HCT116 (cell line): ENCODE results near the gene DCLRE1B. TPM values are rescaled to one million over a fixed set of nuclear protein-coding genes. Genes with fewer than 3 reads are reported as not detected.

ENCODE experiments used
- ATAC-seq: fragments of 200-7000 bp; cut with Tn5 transposase; 2 replicates; pipeline ENCODE4 v1.9.1; 2020; ENCODE audit warnings: mild to moderate bottlenecking, moderate library complexity
- BruUV-seq: library from RNA; stranded (reverse); fragments of 400-500 nt; replicated peaks from 2 replicates; lab custom pipeline; 2021; lab: Mats Ljungman, UMichigan
- CTCF ChIA-PET: fragments of 300-600 bp; sonication (Branson Sonifier 250); formaldehyde crosslinking; loops from one replicate; lab custom pipeline; 2021; ENCODE audit warnings: antibody characterized with exemption; lab: Charles Lee
- POLR2A ChIA-PET: fragments of 300-600, 350-600 bp; sonication (Branson Sonifier 250); formaldehyde crosslinking; loops from one replicate; lab custom pipeline; 2021; ENCODE audit warnings: antibody characterized with exemption; lab: Charles Lee
- RAD21 ChIA-PET, 2 experiments: fragments of 300-600 bp; sonication (Branson Sonifier 250); formaldehyde crosslinking; loops; one replicate each; lab custom pipeline; 2023; ENCODE audit warnings: low total read pairs in 2 of 2; ENCODE audit not compliant: uncharacterized antibody in 2 of 2, unreplicated experiment in 2 of 2, low non-redundant PET in 1 of 2; lab: Charles Lee
- DNase-seq: peaks from one replicate; pipeline ENCODE4 v3.0.0-alpha.2; 2010; ENCODE audit warnings: low read depth, low spot score
- H2AFZ ChIP-seq: fragments of 200-600 bp; shearing (Covaris generic), sonication (generic); 2 replicates; pipeline ENCODE4 v1.6.1; 2017; ENCODE audit warnings: low read depth, mixed run types, mixed read lengths, antibody characterized with exemption, low read length; ENCODE audit not compliant: poor library complexity, severe bottlenecking
- H3K27ac ChIP-seq: 2 replicates; pipeline ENCODE4 v1.5.1; 2012; ENCODE audit warnings: low read depth, low read length
- H3K27me3 ChIP-seq: fragments of 200-600 bp; sonication (generic); 2 replicates; pipeline ENCODE4 v1.6.1; 2016; ENCODE audit warnings: mixed run types, low read length, mixed read lengths; ENCODE audit not compliant: insufficient read depth
- H3K36me3 ChIP-seq, 2 experiments: fragments of 200-500 bp in 1 of 2; fragments of 200-600 bp in 1 of 2; sonication (Bioruptor generic) in 1 of 2; sonication (generic) in 1 of 2; 2 replicates each; pipeline versions ENCODE4 v1.5.1 to v1.6.1; 2014 to 2016; ENCODE audit warnings: low read length in 2 of 2, inconsistent platforms in 1 of 2, mixed read lengths in 1 of 2, mixed run types in 1 of 2; ENCODE audit not compliant: insufficient read depth in 2 of 2, control insufficient read depth in 1 of 2
- H3K4me1 ChIP-seq, 2 experiments: fragments of 200-600 bp in 1 of 2; sonication (generic) in 1 of 2; 2 replicates each; pipeline versions ENCODE4 v1.5.1 to v1.6.1; 2012 to 2017; ENCODE audit warnings: low read length in 2 of 2, inconsistent platforms in 1 of 2, mild to moderate bottlenecking in 1 of 2, mixed read lengths in 1 of 2, mixed run types in 1 of 2, moderate library complexity in 1 of 2; ENCODE audit not compliant: insufficient read depth in 2 of 2, control insufficient read depth in 1 of 2
- H3K4me2 ChIP-seq: fragments of 200-600 bp; sonication (generic); 2 replicates; pipeline ENCODE4 v1.6.1; 2017; ENCODE audit warnings: mixed run types, low read length, mixed read lengths
- H3K4me3 ChIP-seq, 2 experiments: fragments of 200-600 bp in 1 of 2; sonication (generic) in 1 of 2; replicated peaks in 1 of 2; 2 replicates each; pipeline ENCODE4 v1.5.1; 2011 to 2016; ENCODE audit warnings: low read length in 2 of 2, control low read depth in 1 of 2, low read depth in 1 of 2, mild to moderate bottlenecking in 1 of 2, mixed read lengths in 1 of 2, mixed run types in 1 of 2
- H3K79me2 ChIP-seq: fragments of 200-600 bp; sonication (generic); 2 replicates; pipeline ENCODE4 v1.6.1; 2017; ENCODE audit warnings: mild to moderate bottlenecking, mixed run types, low read length, moderate library complexity, mixed read lengths; ENCODE audit not compliant: insufficient read depth
- H3K9ac ChIP-seq: fragments of 200-600 bp; sonication (generic); 2 replicates; pipeline ENCODE4 v1.6.1; 2016; ENCODE audit warnings: low read length, mixed read lengths
- H3K9me2 ChIP-seq: fragments of 200-600 bp; sonication (generic), shearing (Covaris generic); 2 replicates; pipeline ENCODE4 v1.6.1; 2017; ENCODE audit warnings: mixed run types, mild to moderate bottlenecking, moderate library complexity; ENCODE audit not compliant: insufficient read depth
- H3K9me3 ChIP-seq, 2 experiments: fragments of 200-500 bp in 1 of 2; fragments of 200-600 bp in 1 of 2; sonication (Bioruptor generic) in 1 of 2; sonication (generic) in 1 of 2; 2 replicates each; pipeline ENCODE4 v1.6.1; 2014 to 2017; ENCODE audit warnings: low read length in 2 of 2, mixed read lengths in 2 of 2, inconsistent platforms in 1 of 2, low read depth in 1 of 2, mild to moderate bottlenecking in 1 of 2, mixed run types in 1 of 2, moderate library complexity in 1 of 2; ENCODE audit not compliant: control insufficient read depth in 1 of 2, insufficient read depth in 1 of 2
- H4K20me1 ChIP-seq: fragments of 200-600 bp; sonication (generic), shearing (Covaris generic); 2 replicates; pipeline ENCODE4 v1.6.1; 2017; ENCODE audit warnings: mixed run types, mild to moderate bottlenecking, moderate library complexity; ENCODE audit not compliant: insufficient read depth
- ATF3 ChIP-seq: IDR thresholded peaks from 2 replicates; pipeline ENCODE4 v1.6.1; 2012
- CBX3 ChIP-seq: IDR thresholded peaks from 2 replicates; pipeline ENCODE4 v1.6.1; 2012; ENCODE audit warnings: low read depth
- CEBPB ChIP-seq: IDR thresholded peaks from 2 replicates; pipeline ENCODE4 v1.6.1; 2012; ENCODE audit warnings: low read depth
- CTCF ChIP-seq, 3 experiments: fragments of 200-600 bp in 1 of 3; sonication (generic) in 1 of 3; IDR thresholded peaks in 2 of 3; conservative IDR thresholded peaks in 1 of 3; 2 replicates each; pipeline ENCODE4 v1.5.1; 2012 to 2017; ENCODE audit warnings: low read depth in 2 of 3, low read length in 2 of 3, antibody characterized with exemption in 1 of 3, borderline replicate concordance in 1 of 3, control low read depth in 1 of 3, mild to moderate bottlenecking in 1 of 3, mixed read lengths in 1 of 3, mixed run types in 1 of 3, moderate library complexity in 1 of 3; ENCODE audit not compliant: insufficient read depth in 1 of 3
- EGR1 ChIP-seq: IDR thresholded peaks from 2 replicates; pipeline ENCODE4 v1.6.1; 2012; ENCODE audit warnings: low read depth
- ELF1 ChIP-seq: IDR thresholded peaks from 2 replicates; pipeline ENCODE4 v1.6.1; 2012; ENCODE audit warnings: low read depth, borderline replicate concordance
- EZH2 ChIP-seq: fragments of 200-600 bp; sonication (generic); IDR thresholded peaks from 2 replicates; pipeline ENCODE4 v1.6.1; 2017; ENCODE audit warnings: antibody characterized with exemption, mixed run types
- EZH2phosphoT487 ChIP-seq: fragments of 200-600 bp; IDR thresholded peaks from 2 replicates; pipeline ENCODE4 v1.6.1; 2018; ENCODE audit warnings: antibody characterized with exemption, borderline replicate concordance
- FOSL1 ChIP-seq: IDR thresholded peaks from 2 replicates; pipeline ENCODE4 v1.6.1; 2012; ENCODE audit warnings: low read depth
- JUND ChIP-seq: IDR thresholded peaks from 2 replicates; pipeline ENCODE4 v1.6.1; 2012
- MAX ChIP-seq: IDR thresholded peaks from 2 replicates; pipeline ENCODE4 v1.6.1; 2012
- POLR2A ChIP-seq: IDR thresholded peaks from 2 replicates; pipeline ENCODE4 v1.7.0; 2011; ENCODE audit warnings: borderline replicate concordance; ENCODE audit not compliant: insufficient read depth, insufficient read length; ENCODE audit errors: extremely low read depth
- POLR2AphosphoS5 ChIP-seq: IDR thresholded peaks from 2 replicates; pipeline ENCODE4 v1.6.1; 2011; ENCODE audit warnings: mild to moderate bottlenecking, low read depth, low read length, moderate library complexity
- RAD21 ChIP-seq: IDR thresholded peaks from 2 replicates; pipeline ENCODE4 v1.6.1; 2012; ENCODE audit warnings: low read depth, mild to moderate bottlenecking
- SIN3A ChIP-seq: IDR thresholded peaks from 2 replicates; pipeline ENCODE4 v1.6.1; 2012; ENCODE audit warnings: low read depth
- SP1 ChIP-seq: IDR thresholded peaks from 2 replicates; pipeline ENCODE4 v1.6.1; 2012; ENCODE audit warnings: low read depth
- TCF7L2 ChIP-seq: IDR thresholded peaks from 2 replicates; pipeline ENCODE4 v1.7.0; 2011; ENCODE audit warnings: borderline replicate concordance, inconsistent platforms; ENCODE audit not compliant: insufficient read depth, insufficient read length; ENCODE audit errors: extremely low read depth
- YY1 ChIP-seq: IDR thresholded peaks from 2 replicates; pipeline ENCODE4 v1.6.1; 2011; ENCODE audit warnings: low read length, low read depth, moderate library complexity, mild to moderate bottlenecking; ENCODE audit not compliant: insufficient replicate concordance; ENCODE audit errors: extremely low read depth
- ZFX ChIP-seq: fragments of 450-650 bp; IDR thresholded peaks from 2 replicates; pipeline ENCODE4 v1.6.1; 2017
- intact Hi-C: fragments of 100-400 bp; cut with micrococcal nuclease; formaldehyde crosslinking; loops from 2 replicates; pipeline ENCODE4 v1.10.0; 2022
- total RNA-seq: library from RNA; stranded (reverse); gene quantifications from one replicate; pipeline ENCODE4 v1.2.1, GENCODE V29; 2021; ENCODE audit not compliant: unreplicated experiment

DCLRE1B gene
- total RNA-seq, 1 experiment from 2014 or later, result 13.4 TPM

GRCh38 chr1:113895961-113896360 is 9.2 kb upstream of the DCLRE1B start:
- BruUV-seq, result no TSS peak

GRCh38 chr1:113898241-113898814 is 6.8 kb upstream of the DCLRE1B start:
- no TSS peak for BruUV-seq
- CTCF ChIA-PET, result no interaction called here
- intact Hi-C loops, result no loop called here
- TF ChIP-seq ATF3 (no peak), YY1 (no peak), CTCF (IDR thresholded peaks at IDR 0.05 in 2 of 3, conservative IDR thresholded peaks at IDR 0.05 in 1 of 3; ENCODE audit: borderline replicate concordance in 1 of 3, insufficient read depth in 1 of 3, low read depth in 2 of 3, low read length in 2 of 3) (no peak), EGR1 (no peak), MAX (no peak), EZH2phosphoT487 (no peak), EZH2 (no peak), SP1 (no peak), FOSL1 (no peak), POLR2AphosphoS5 (no peak)

More at GRCh38 chr1:113895961-113896360, 9.2 kb upstream of the DCLRE1B start:
- Histone ChIP-seq H2AFZ (no peak overlapping the region), H3K9ac (no peak overlapping the region), H3K27ac (no peak overlapping the region), H3K36me3 (peaks cover 8 to 9% of the 10 kb centered on the region in 2 experiments; a peak in 1 of 4 replicates), H3K4me1 (no peaks in the 10 kb centered on the region), H3K27me3 (no peaks in the 10 kb centered on the region), H4K20me1 (no peaks in the 10 kb centered on the region), H3K4me3 (no peak overlapping the region), H3K9me3 (no peaks in the 10 kb centered on the region), H3K79me2 (no peaks in the 10 kb centered on the region), H3K4me2 (no peak overlapping the region), H3K9me2 (no peaks in the 10 kb centered on the region)
- intact Hi-C loops, result no loop called here
- DNase-seq, result no peak
- TF ChIP-seq ATF3 (no peak), CBX3 (no peak), ELF1 (no peak), EZH2phosphoT487 (no peak), ZFX (no peak), TCF7L2 (no peak), RAD21 (no peak), FOSL1 (no peak), POLR2A (no peak), POLR2AphosphoS5 (no peak), JUND (no peak), SIN3A (no peak), CEBPB (no peak), SP1 (no peak)
- RAD21 ChIA-PET, result no interaction called here
- POLR2A ChIA-PET, result no interaction called here
- no peak for ATAC-seq
- CTCF ChIA-PET, result no interaction called here

More at GRCh38 chr1:113898241-113898814, 6.8 kb upstream of the DCLRE1B start:
- ChIA-PET POLR2A (no interaction called here), RAD21 (no interaction called here)
- ATAC-seq (no peak), DNase-seq (no peak)
- Histone ChIP-seq H3K9ac (no peak overlapping the region), H3K27me3 (no peaks in the 10 kb centered on the region), H3K4me3 (no peak overlapping the region), H3K4me1 (peaks cover under 1 to 1% of the 10 kb centered on the region in 2 experiments; a peak in 2 of 4 replicates), H3K36me3 (peaks cover 8 to 13% of the 10 kb centered on the region in 2 experiments; a peak in 1 of 4 replicates), H3K4me2 (no peak overlapping the region), H2AFZ (no peak overlapping the region), H4K20me1 (no peaks in the 10 kb centered on the region), H3K9me2 (no peaks in the 10 kb centered on the region), H3K27ac (no peak overlapping the region), H3K79me2 (peaks cover under 1% of the 10 kb centered on the region), H3K9me3 (no peaks in the 10 kb centered on the region)
